SK-N-MC (cell line): ENCODE measurements around the gene MMP11.

ENCODE experiments used
- EZH2 ChIP-seq: fragments of 200-600 bp; sonication (generic); IDR thresholded peaks from one replicate; pipeline ENCODE4 v1.6.1; 2017; ENCODE audit warnings: antibody characterized with exemption
- FOXP2 ChIP-seq: optimal IDR thresholded peaks from 2 replicates; pipeline ENCODE3; 2011; ENCODE audit warnings: mild to moderate bottlenecking, moderate library complexity; ENCODE audit not compliant: insufficient read depth; ENCODE audit errors: extremely low read length, control extremely low read depth
- POLR2AphosphoS5 ChIP-seq: IDR thresholded peaks from 2 replicates; pipeline ENCODE4 v1.6.1; 2012; ENCODE audit warnings: mild to moderate bottlenecking, low read depth, low read length, borderline replicate concordance

DNA sequence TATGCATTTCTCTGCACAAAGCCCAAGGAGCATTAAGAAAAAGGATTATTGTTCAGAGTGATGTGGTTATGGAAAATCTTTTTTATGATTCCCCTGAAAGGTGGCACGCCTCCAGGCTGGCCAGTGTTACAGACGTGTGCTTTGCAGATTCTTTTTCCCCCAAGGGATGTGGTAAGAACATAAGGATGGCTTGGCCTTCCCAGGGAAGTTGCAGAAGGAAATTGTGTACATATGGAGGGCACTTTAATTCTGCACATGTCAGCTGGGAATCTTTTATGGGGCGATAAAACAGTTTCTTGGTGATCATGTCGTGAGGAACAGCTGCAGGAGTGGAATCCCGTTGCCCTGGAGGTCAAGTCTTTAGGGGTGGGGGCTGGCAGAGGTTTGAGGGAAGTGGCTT lies 23.8 kb downstream of the MMP11 start:
- TF ChIP-seq POLR2AphosphoS5 = no peak
- no peak for TF ChIP-seq EZH2
- no peak for TF ChIP-seq FOXP2
